CD4-positive, alpha-beta T cell treated with Interleukin-10 for 1 hour (primary cell): ENCODE data around the gene LIG3.
A peak's percentile ranks its signal among the peaks of the same experiment; 100 is the strongest.
"Not testable (repeated sequence)": the region's sequence is repeated elsewhere in the genome, so short reads cannot be mapped to it uniquely, and the experiment has no call there.

Experiments used
- DNase-seq: peaks from one replicate; pipeline ENCODE4 v3.0.0-alpha.2; 2020

The LIG3 gene

DNA sequence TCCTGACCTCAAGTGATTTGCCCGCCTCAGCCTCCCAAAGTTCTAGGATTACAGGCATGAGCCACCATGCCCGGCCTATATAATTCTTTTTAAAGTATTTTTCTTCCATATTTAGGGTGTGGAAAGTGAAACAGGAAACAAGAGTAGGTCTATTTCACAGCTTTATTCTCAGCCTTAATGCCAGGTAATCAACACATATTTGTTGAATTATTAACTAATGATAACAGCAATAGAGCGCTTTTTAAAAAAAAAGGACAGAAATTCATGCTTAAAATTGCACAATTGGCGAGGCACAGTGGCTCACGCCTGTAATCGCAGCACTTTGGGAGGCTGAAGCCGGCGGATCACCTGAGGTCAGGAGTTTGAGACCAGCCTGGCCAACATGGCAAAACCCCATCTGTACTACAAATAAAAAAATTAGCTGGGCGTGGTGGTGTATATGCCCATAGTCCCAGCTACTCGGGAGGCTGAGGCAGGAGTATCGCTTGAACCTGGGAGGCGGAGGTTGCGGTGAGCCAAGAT is 65.2 kb downstream of the LIG3 start:
- DNase-seq, result not testable (repeated sequence)

DNA sequence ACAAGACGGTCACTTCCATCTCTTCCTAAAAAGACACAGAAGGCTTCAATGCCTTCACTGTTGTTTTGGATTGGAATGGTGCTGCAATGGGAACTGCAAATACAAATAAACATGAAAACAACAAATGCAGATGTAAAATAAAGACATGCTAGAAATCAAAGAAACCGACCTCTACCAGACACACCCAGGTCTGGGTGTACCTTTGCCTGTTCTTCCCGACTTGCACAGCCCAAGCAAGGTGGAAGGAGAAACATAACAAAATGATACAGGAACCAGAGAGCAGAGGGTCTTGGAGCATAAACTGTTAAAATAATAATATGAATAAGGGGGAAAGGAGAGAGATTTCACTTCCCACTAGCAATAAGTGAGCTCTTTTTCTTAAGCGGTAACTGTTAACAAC is 65.9 kb downstream of the LIG3 start:
- no peak for DNase-seq

DNA sequence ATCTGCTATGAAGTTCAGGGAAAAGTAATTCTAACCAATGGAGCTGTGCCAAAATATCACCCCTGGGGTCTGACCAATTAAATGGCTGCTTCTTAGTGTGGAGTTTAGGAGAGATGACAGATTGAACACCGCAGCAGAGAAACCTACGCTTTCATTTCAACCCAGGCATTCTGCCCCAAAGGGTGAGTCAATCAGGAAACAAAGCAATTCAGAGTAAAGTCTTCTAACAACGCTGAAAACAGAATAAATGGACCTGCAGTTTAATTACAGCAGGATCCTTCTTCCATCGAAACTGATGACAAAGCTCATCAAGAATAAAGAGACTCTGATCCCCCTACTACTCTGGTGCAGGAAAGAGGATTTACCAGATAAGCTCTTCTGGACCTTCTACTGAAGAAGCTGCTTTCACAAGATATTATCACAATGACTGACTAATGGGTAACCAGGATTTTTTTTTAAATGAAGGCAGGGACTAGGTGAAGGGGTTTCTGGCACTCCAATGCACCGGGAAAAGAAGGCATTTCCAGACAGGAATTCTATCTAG is 66.5 kb downstream of the LIG3 start:
- peak; percentile 79 for DNase-seq

DNA sequence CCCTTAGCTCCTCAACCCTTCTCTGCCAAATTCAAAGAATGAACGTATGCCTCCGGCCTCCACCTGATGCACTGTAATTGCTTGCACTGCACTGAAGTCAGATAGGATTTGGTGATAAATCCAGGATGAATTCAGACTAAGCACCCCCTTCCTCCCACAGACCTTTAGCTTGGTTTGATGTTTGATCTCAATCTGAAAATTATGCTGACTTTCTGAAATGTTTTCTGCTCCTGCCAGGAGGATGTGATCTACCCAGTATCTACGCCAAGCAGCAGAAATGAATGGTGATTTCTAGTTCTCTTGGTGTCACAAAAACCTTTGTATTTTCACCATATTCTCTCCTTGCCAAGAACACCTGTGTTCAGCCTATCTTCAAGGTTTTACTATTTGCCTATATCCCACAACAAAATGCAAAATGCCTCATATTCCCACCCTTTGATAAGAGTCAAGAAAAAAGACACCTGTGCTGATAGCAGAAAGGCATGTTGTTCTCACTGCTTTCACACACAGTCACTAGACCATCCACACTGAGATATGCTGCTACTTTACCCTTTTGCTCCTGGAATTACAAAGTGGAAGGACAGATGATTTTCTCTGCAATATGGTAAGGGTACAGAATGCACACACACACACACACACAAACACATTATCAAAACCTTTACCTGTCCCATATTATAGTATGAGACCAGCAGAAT is 68.5 kb downstream of the LIG3 start:
- no peak for DNase-seq

DNA sequence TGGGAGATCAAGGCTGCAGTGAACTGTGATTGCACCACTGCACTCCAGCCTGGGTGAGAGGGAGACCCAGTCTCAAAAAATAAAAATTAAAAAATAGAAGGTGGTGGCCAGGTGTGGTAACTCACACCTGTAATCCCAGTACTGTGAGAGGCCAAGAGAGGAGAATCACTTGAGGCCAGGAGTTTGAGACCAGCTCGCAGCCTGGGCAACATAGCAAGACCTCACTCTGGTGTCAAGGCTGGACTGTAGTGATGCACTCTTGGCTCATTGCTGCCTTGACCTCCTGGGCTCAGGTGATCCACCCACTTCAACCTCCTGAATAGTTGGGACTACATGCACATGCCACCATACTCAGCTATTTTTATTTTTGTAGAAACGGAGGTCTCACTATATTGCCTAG is 69.9 kb downstream of the LIG3 start:
- DNase-seq, result no peak

DNA sequence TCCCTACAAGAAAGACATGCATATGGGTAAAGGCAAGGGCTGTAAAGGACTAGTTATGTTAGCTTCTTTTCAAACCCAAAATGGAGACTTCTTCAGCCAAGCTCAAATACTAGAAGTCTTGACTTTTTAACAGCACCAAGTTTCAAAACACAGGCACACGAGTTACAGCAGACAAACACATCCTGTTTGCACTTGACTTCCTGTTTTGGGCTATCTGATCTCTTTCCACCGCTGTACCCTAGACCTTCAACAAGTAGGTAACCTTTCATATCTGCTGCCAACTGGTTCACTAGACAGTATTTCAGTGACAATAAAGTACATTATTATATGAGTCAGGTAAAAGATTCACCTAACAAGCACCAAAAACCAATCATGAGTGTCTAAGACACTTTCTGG is 70.9 kb downstream of the LIG3 start:
- DNase-seq, result peak; percentile 82

DNA sequence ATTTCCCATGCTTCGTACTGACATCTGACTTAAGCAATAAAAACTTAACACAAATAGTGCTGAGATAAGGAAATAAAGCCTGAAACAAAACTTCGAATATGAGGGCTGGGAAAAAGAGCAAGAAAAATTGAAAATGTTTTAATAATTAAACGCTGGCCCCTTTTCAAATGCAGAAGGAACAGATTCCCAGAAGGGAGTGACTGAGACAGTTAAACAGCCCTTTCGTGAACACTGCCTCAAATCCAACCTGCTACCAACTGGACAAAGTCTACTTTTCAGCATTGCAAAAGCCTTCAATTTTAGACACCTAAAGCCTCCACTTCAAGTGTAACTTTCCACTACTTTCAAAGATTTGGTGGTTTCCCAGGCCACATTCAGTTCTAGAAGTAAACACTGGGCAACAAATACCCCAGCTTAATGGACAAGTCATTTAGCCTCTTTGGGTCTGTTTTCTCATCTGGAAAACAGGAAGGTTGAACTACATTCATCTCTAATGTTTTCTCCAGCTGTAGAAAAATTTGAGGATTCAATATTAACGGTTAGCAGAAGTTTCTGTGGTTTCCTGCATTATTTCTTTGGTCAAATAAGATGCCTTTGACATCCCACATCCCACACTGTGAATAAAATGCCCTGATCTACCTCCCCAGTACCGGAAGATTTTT is 71.4 kb downstream of the LIG3 start:
- DNase-seq, result peak; percentile 40

DNA sequence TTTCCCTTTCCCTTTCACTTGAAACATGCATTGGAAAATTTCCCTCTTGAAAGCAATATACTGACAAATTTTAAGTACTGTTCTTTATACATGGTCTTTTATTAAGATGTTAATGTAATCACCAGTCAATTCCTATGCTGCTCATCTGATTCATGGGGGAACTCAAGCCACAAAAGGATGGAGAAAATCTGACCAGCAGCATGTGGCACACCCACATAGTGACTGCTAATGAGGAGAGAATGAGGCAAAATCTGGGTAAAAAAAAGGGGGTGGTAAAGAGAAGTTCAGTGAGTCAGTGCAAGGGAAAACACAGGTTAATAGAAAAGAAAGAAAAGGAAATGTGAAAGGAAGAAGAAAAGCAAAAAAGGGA is 71.9 kb downstream of the LIG3 start:
- DNase-seq, result no peak

DNA sequence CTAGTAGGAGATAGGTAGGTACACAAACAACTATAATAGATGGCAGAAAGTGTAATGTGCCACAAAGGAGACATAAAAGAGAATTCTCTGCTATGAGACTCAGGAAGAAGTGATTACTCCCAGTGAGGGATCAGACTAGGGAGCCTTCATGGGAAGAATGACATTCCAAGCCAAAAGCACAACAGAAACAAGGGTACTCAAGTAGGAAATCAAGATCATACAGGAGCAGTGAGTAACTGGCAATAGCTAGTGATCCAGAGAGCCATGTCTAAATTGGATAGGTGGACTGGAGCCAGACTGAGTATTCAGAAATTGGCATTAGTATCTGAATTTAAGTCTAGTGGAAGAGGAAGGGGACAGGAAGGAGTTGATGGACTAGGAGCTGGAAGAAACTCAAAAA is 72.5 kb downstream of the LIG3 start:
- DNase-seq, result no peak

DNA sequence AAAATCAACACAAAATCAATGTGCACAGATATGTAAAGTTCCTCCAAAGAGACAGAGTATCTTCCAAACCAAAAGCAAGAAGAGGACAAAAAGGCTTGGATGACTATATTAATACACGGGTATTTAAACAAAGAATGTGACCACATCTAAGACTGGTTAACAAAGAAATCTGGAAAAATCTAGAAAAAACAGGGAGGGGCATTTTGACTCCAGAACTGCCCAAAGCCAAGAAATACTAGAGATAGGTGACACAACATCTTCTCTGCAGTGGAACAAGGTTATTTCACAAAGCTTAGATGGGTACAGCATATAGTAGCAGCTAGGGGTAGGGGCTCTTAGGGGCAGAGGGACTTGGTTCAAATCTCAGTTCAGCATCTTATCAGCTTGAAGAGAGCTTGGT is 72.9 kb downstream of the LIG3 start:
- DNase-seq, result no peak

DNA sequence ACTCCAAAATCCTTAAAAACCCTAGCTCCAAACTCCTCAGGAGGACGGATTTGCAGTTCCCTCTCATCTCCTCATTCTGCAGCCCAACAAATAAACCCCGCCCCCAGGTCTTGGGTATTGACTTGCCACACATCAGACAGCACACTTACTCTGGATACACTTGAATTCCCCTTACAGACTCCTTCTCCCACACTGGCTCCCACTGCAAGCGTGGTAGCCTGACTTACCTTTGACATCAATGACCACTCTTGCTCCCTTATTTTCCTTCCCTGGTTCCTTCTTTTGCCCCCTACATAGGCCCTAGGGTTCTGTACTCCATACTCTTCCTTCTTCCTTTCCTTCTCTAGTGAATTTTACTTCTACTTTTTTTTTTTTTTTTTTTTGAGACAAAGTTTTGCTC is 75.7 kb downstream of the LIG3 start:
- no peak for DNase-seq

DNA sequence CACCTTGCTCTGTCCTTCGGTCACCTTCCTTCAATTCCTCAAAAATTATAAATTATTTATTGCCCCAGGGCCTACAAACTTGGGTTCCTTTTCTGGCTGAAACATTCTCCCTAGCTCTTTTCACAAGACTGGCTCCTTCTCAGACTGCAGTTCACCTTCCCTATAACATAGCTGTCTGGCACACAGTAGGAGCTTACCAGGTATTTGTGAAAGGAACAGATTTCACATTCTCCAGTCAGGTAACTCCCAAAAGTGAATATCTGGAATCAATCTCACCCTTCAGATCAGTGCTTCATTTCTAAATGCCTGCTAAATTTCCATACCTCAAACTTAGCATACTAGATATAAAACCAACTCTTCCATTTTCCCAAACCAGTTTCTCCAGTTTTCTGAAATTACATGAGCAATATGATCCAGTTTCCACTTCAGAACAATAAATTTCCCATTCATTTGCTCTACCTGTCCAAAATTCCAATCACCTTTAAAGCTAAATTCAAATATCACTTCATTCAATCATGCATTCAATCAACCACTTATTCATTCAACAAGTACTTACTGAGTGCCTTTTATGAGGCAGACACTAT is 77.1 kb downstream of the LIG3 start:
- no peak for DNase-seq
